ENCODE data around the gene MAP3K4.

DNA sequence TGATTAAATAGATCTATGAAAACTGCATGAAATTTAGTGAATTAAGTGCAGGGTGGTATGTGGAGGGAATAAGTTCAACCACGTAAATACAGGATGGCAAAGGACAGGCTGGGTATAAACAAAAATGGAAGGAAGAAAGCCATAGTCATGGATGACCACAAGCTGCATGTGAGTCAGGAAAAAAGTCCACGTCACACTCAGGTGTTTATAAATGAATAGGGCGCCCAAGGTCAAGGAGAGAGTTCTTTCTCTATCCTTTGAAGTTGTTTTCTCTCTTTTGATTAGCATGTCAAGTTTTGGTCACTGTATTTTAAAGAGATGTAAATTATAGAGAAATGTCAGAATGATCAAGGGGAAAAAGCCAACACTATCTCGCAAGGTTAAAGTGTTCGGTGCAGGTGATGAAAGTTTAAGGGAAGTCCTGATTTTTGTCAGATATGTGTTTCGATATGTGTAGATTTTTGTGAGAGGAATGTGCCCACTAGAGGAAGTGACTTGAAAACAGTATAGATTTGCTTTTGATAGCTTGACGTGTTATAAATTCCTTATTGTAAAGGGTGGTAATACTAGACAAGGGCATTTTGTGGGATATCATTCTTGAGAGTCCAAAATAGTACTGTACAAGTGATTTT, 58.7 kb downstream of the MAP3K4 start:
- TF ChIP-seq, protein P1, sequence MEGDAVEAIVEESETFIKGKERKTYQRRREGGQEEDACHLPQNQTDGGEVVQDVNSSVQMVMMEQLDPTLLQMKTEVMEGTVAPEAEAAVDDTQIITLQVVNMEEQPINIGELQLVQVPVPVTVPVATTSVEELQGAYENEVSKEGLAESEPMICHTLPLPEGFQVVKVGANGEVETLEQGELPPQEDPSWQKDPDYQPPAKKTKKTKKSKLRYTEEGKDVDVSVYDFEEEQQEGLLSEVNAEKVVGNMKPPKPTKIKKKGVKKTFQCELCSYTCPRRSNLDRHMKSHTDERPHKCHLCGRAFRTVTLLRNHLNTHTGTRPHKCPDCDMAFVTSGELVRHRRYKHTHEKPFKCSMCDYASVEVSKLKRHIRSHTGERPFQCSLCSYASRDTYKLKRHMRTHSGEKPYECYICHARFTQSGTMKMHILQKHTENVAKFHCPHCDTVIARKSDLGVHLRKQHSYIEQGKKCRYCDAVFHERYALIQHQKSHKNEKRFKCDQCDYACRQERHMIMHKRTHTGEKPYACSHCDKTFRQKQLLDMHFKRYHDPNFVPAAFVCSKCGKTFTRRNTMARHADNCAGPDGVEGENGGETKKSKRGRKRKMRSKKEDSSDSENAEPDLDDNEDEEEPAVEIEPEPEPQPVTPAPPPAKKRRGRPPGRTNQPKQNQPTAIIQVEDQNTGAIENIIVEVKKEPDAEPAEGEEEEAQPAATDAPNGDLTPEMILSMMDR (conservative IDR thresholded peaks at IDR 0.05), result no peak
- TF ChIP-seq ZFX (IDR thresholded peaks at IDR 0.05), result no peak
